Right cardiac atrium (tissue), 5 donors: ENCODE results near the gene PDE4D. TPM values are rescaled to one million over a fixed set of nuclear protein-coding genes. Genes with fewer than 3 reads are reported as not detected.

Experiments
- ATAC-seq, 2 donors: fragments of 200-7000 bp; cut with Tn5 transposase; one replicate each; pipeline versions ENCODE4 v1.8.0 to v1.9.1; 2020; ENCODE audit warnings: moderate library complexity in 2 of 2, mild to moderate bottlenecking in 1 of 2
- DNase-seq, 3 donors: peaks; one replicate each; pipeline ENCODE4 v3.0.0-alpha.2; 2020
- H3K27ac ChIP-seq: one replicate; pipeline ENCODE4 v1.5.1; 2013; ENCODE audit warnings: mild to moderate bottlenecking, low read length, control low read depth, moderate library complexity
- H3K27me3 ChIP-seq: one replicate; pipeline ENCODE4 v1.6.1; 2013; ENCODE audit not compliant: control insufficient read depth, insufficient read depth
- H3K4me1 ChIP-seq: one replicate; pipeline ENCODE4 v1.6.1; 2013; ENCODE audit warnings: low read length; ENCODE audit not compliant: control insufficient read depth, insufficient read depth
- H3K4me3 ChIP-seq: one replicate; pipeline ENCODE4 v1.5.1; 2013; ENCODE audit warnings: low read length, control low read depth
- H3K9me3 ChIP-seq: one replicate; pipeline ENCODE4 v1.6.1; 2013; ENCODE audit warnings: low read length; ENCODE audit not compliant: control insufficient read depth
- WGBS: extraction: QIAGEN DNeasy Blood & Tissue Kit; methylation state at CpG from one replicate; pipeline ENCODE4 v1.1.7; 2013; 5-methylcytosine and 5-hydroxymethylcytosine counted together
- intact Hi-C, 4 donors: fragments of 100-400 bp; cut with DNase I; formaldehyde crosslinking; loops; one replicate each; pipeline versions ENCODE4 v1.11.0 to v1.14.0; 2022 to 2023
- polyA plus RNA-seq: library from polyadenylated mRNA; stranded (reverse); fragments of 200-250 nt; gene quantifications from one replicate; pipeline ENCODE4 v1.2.3, GENCODE V29; 2013
- total RNA-seq, 4 donors: library from RNA; stranded (reverse); fragmentation: NEBNext Ultra II Directional; extraction: Animal tissue kit (Norgen Biotek cat#: 25700); gene quantifications; one replicate each; pipeline ENCODE4 v1.2.1, GENCODE V29; 2021
- donor health status: healthy with polysubstance abuse.
- donor health status: DM: no; HTN: yes; CAD: no.
- donor health status: DM: no; HTN: no; CAD: no.
- donor health status: DM: no; HTN: yes; CAD: no; lungs with severe emphysema.
- donor health status: DM: yes; HTN: yes; CAD: no.

The PDE4D gene
- total and polyA plus RNA-seq, 5 donors = 13.2 to 104 (median 38.8) TPM

DNA sequence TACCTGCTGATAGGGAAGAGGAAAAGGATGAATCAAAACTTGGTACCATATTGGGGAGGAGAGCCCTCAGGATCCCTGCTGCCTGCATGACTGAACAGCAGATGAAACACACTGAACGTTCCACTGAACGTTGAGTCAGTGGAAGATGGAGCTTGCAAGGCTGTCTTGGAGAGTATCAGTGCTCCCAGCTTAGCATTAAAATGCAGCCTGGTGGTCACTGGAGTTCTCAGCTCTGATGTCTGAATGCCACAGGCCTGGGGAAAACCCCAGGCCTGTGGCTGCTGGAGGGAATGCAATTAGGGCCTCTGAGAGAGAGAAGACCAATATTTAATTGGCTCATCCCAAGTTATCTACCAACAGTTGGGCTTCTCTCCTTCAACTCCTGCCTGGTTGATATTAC lies 54.5 kb downstream of the PDE4D start:
- H3K4me3 ChIP-seq = no peak overlapping the region
- WGBS = 85% methylated on average over 2 of the region's 2 CpGs

GRCh38 chr5:59838067-59838466 lies 55.5 kb downstream of the PDE4D start:
- Histone ChIP-seq H3K9me3 (no peaks in the 10 kb centered on the region), H3K27ac (no peak overlapping the region), H3K27me3 (no peaks in the 10 kb centered on the region), H3K4me3 (no peak overlapping the region), H3K4me1 (no peaks in the 10 kb centered on the region)
- ATAC-seq (no peak), DNase-seq (no peak)
- intact Hi-C loops = no loop called here
- WGBS = 58% methylated on average over 2 of the region's 2 CpGs

More for the DNA sequence above, 54.5 kb downstream of the PDE4D start:
- Histone ChIP-seq H3K27ac (no peak overlapping the region), H3K9me3 (no peaks in the 10 kb centered on the region), H3K4me1 (no peaks in the 10 kb centered on the region), H3K27me3 (no peaks in the 10 kb centered on the region)
- no peak for ATAC-seq
- no peak for DNase-seq
- intact Hi-C loops = no loop called here

GRCh38 chr5:59837071-59837470 lies 56.5 kb downstream of the PDE4D start:
- DNase-seq = no peak
- 83% methylated on average over 1 of the region's 1 CpG for WGBS
- H3K4me3 ChIP-seq = no peak overlapping the region
- no peaks in the 10 kb centered on the region for H3K27me3 ChIP-seq
- H3K27ac ChIP-seq = no peak overlapping the region
- intact Hi-C loops = no loop called here
- H3K4me1 ChIP-seq = no peaks in the 10 kb centered on the region
- no peaks in the 10 kb centered on the region for H3K9me3 ChIP-seq
- no peak for ATAC-seq

- ATAC-seq (no peak), DNase-seq (no peak)
- intact Hi-C loops = no loop called here
- Histone ChIP-seq H3K9me3 (no peaks in the 10 kb centered on the region), H3K4me1 (no peaks in the 10 kb centered on the region), H3K27ac (no peak overlapping the region), H3K27me3 (no peaks in the 10 kb centered on the region), H3K4me3 (no peak overlapping the region)
- 82% methylated on average over 3 of the region's 3 CpGs for WGBS
Measured at GRCh38 chr5:59835800-59836199, 57.7 kb downstream of the PDE4D start.

- intact Hi-C loops = no loop called here
- ATAC-seq (no peak), DNase-seq (no peak)
- H3K9me3 ChIP-seq = no peaks in the 10 kb centered on the region
- no peak overlapping the region for H3K4me3 ChIP-seq
- H3K4me1 ChIP-seq = no peaks in the 10 kb centered on the region
- H3K27ac ChIP-seq = no peak overlapping the region
- WGBS = 59% methylated on average over 4 of the region's 4 CpGs
- H3K27me3 ChIP-seq = no peaks in the 10 kb centered on the region
Measured at GRCh38 chr5:59833448-59833847, 60.1 kb downstream of the PDE4D start.

DNA sequence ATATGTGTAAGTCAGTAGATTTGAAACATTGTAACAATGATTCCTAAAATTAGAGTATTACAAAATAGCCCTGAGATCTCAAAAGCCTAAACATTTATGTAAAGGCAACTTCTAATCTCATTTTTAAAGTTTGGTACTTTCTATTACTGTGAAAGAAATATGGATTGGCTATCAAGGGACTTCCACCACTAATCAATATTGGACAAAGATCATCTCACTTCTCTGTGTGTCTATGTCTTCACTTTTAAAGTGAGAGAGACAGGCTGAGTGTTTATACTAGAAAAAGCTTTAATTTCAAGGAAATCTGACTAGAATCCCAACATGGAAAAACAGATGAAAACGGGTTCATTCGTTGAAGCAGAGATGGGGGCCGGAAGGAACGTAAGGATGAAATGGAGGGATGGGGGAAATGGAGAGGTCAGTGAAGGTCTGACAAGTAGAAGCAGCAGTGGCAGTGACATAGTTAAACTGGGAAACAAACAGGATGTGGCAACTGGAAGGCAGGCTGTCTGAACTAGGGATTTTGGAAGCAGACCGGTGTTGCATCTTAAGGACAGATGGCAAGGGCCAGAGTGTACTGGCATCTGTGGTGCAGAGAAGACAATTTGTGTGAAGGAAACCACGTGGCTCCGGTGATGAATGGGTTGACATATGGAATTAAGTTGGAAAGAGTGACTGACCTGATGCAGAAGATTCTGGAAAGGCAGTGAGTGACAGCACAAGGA lies 60.8 kb downstream of the PDE4D start:
- Histone ChIP-seq H3K27ac (no peak overlapping the region), H3K4me1 (no peaks in the 10 kb centered on the region), H3K9me3 (no peaks in the 10 kb centered on the region), H3K27me3 (no peaks in the 10 kb centered on the region), H3K4me3 (no peak overlapping the region)
- no peak for DNase-seq
- WGBS = 70% methylated on average over 7 of the region's 7 CpGs
- ATAC-seq = no peak
- intact Hi-C loops = no loop called here

GRCh38 chr5:59831326-59832010 lies 62.1 kb downstream of the PDE4D start:
- no peak overlapping the region for H3K4me3 ChIP-seq
- no peak overlapping the region for H3K27ac ChIP-seq
- H3K27me3 ChIP-seq = no peaks in the 10 kb centered on the region
- H3K4me1 ChIP-seq = no peaks in the 10 kb centered on the region
- WGBS = 49% methylated on average over 4 of the region's 4 CpGs
- ATAC-seq = no peak
- no peaks in the 10 kb centered on the region for H3K9me3 ChIP-seq
- intact Hi-C loops = no loop called here
- no peak for DNase-seq

DNA sequence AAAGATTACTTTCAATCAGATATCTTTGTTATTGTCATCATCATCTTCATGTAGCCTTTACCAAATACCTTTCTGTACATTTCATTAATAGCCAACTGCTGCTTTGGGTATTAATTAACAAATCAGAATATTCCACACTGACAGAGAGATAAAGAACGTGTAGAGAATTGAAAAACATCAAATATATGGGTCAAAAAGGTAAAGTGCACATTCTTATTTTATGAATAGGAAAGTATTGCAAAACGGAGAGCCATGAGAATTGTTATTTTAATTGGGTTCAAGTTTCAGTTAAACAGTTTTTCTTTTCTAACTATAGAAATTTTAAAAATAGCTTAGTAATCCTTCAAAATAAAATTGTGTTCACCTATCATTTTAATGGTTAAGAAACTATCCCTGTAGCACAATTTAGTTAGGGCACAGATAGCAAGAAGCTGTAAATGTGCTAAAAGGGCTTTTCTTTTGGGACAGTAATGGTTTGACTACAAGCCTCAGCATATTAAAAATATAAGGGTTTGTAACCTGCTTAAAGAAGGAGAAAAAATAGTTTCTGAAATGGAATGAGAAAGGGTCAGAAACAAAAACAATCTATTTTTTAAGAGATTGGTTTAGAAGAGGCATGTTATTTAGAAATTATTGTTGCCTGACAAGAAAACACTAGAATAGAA lies 62.9 kb downstream of the PDE4D start:
- Histone ChIP-seq H3K9me3 (no peaks in the 10 kb centered on the region), H3K4me3 (no peak overlapping the region), H3K4me1 (no peaks in the 10 kb centered on the region), H3K27me3 (no peaks in the 10 kb centered on the region), H3K27ac (no peak overlapping the region)
- ATAC-seq (no peak), DNase-seq (no peak)
- intact Hi-C loops = no loop called here
- WGBS = 78% methylated on average over 2 of the region's 2 CpGs

GRCh38 chr5:59829922-59830321 lies 63.6 kb downstream of the PDE4D start:
- Histone ChIP-seq H3K27ac (no peak overlapping the region), H3K9me3 (no peaks in the 10 kb centered on the region), H3K27me3 (no peaks in the 10 kb centered on the region), H3K4me1 (no peaks in the 10 kb centered on the region), H3K4me3 (no peak overlapping the region)
- ATAC-seq (no peak), DNase-seq (no peak)
- 92% methylated on average over 2 of the region's 2 CpGs for WGBS
- intact Hi-C loops = no loop called here

DNA sequence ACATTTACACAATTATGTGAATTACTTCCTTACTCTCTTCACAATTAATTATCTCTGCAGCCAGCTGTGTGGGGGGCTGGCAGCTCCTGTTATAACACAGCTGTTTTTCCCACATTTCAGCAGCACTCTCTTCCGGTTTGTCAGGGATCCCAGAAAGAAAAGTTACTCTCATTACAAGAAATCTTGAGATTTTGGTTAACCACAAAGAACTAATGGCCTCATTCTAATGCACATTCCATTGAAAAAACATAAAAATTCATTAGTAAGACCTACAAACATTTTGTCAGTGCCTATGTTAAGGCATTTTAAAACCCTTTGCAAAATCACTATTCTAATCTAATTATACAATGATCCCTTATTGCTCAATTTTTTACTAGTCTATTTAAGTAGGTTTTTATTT lies 64.1 kb downstream of the PDE4D start:
- 33% methylated on average over 1 of the region's 1 CpG for WGBS
- Histone ChIP-seq H3K9me3 (no peaks in the 10 kb centered on the region), H3K4me1 (no peaks in the 10 kb centered on the region), H3K27me3 (no peaks in the 10 kb centered on the region), H3K27ac (no peak overlapping the region), H3K4me3 (no peak overlapping the region)
- intact Hi-C loops = no loop called here
- ATAC-seq = no peak
- no peak for DNase-seq

- no peak for ATAC-seq
- Histone ChIP-seq H3K27ac (no peak overlapping the region), H3K27me3 (no peaks in the 10 kb centered on the region), H3K4me3 (no peak overlapping the region), H3K4me1 (no peaks in the 10 kb centered on the region), H3K9me3 (no peaks in the 10 kb centered on the region)
- intact Hi-C loops = no loop called here
- no peak for DNase-seq
- 73% methylated on average over 3 of the region's 3 CpGs for WGBS
Measured at GRCh38 chr5:59828623-59829022, 64.9 kb downstream of the PDE4D start.
